Parathyroid adenoma (tissue), 2 donors: ENCODE measurements around the gene OLIG2.

Experiments used
- H2AFZ ChIP-seq: fragments of 300-600 bp; sonication (generic); one replicate; pipeline ENCODE4 v1.7.0; 2017; ENCODE audit warnings: antibody characterized with exemption, mild to moderate bottlenecking
- H3K27ac ChIP-seq: fragments of 300-600 bp; sonication (generic); one replicate; pipeline ENCODE4 v1.7.0; 2017
- H3K27me3 ChIP-seq: fragments of 300-600 bp; sonication (generic); one replicate; pipeline ENCODE4 v1.7.0; 2017; ENCODE audit warnings: low read length; ENCODE audit not compliant: control insufficient read depth, insufficient read depth
- H3K36me3 ChIP-seq: fragments of 300-600 bp; sonication (generic); one replicate; pipeline ENCODE4 v1.7.0; 2017; ENCODE audit warnings: low read length; ENCODE audit not compliant: control insufficient read depth, insufficient read depth
- H3K4me1 ChIP-seq: fragments of 300-600 bp; sonication (generic); one replicate; pipeline ENCODE4 v1.7.0; 2017; ENCODE audit warnings: control low read depth
- H3K4me2 ChIP-seq: fragments of 300-600 bp; sonication (generic); one replicate; pipeline ENCODE4 v1.7.0; 2017; ENCODE audit warnings: low read length
- H3K4me3 ChIP-seq: fragments of 300-600 bp; sonication (generic); one replicate; pipeline ENCODE4 v1.7.0; 2017; ENCODE audit warnings: low read depth, low read length
- H3K79me2 ChIP-seq: fragments of 300-600 bp; sonication (generic); one replicate; pipeline ENCODE4 v1.7.0; 2017; ENCODE audit warnings: control low read depth
- H3K9ac ChIP-seq: fragments of 300-600 bp; sonication (generic); one replicate; pipeline ENCODE4 v1.7.0; 2017; ENCODE audit warnings: mild to moderate bottlenecking
- H3K9me3 ChIP-seq: fragments of 300-600 bp; sonication (generic); one replicate; pipeline ENCODE4 v1.7.0; 2017; ENCODE audit warnings: low read length; ENCODE audit not compliant: control insufficient read depth
- TF ChIP-seq, protein P1 (sequence below): fragments of 300-600 bp; sonication (generic); IDR thresholded peaks from one replicate; pipeline ENCODE4 v1.7.0; 2017; ENCODE audit warnings: antibody characterized with exemption, mild to moderate bottlenecking
- donor health status: primary hyperparathyroidism.

Gene OLIG2

DNA sequence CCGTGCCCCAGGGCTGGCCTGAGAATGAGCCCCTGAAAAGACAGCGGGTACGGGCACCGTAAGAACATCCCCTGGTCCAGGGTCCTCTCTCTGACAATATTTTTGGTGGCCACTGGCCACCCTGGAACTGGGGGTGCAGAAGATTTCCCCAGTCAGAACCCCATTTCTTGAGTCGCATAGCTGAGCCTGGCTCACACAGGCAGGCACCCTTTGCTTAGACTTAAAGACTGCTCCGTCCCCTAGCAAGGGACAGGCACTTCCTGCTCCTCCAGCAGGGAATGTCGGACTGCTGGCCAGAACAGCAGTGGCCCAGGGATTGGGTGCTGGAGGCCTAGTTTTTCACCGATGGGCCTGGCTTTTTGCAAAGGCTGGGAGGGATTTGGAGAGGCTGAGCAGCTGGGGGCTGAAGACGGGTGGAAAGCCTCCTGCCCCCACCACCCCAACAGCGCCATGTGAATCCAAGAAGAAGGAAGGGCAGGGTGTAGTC, 4.3 kb downstream of the OLIG2 start:
- H3K36me3 ChIP-seq = no peaks in the 10 kb centered on the region
- H3K9ac ChIP-seq = no peak overlapping the region
- no peak overlapping the region for H3K4me2 ChIP-seq
- TF ChIP-seq, protein P1, sequence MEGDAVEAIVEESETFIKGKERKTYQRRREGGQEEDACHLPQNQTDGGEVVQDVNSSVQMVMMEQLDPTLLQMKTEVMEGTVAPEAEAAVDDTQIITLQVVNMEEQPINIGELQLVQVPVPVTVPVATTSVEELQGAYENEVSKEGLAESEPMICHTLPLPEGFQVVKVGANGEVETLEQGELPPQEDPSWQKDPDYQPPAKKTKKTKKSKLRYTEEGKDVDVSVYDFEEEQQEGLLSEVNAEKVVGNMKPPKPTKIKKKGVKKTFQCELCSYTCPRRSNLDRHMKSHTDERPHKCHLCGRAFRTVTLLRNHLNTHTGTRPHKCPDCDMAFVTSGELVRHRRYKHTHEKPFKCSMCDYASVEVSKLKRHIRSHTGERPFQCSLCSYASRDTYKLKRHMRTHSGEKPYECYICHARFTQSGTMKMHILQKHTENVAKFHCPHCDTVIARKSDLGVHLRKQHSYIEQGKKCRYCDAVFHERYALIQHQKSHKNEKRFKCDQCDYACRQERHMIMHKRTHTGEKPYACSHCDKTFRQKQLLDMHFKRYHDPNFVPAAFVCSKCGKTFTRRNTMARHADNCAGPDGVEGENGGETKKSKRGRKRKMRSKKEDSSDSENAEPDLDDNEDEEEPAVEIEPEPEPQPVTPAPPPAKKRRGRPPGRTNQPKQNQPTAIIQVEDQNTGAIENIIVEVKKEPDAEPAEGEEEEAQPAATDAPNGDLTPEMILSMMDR = no peak
- H3K4me1 ChIP-seq = no peaks in the 10 kb centered on the region
- H3K4me3 ChIP-seq = no peak overlapping the region
- H3K9me3 ChIP-seq = no peaks in the 10 kb centered on the region
- H2AFZ ChIP-seq = no peak overlapping the region
- no peak overlapping the region for H3K27ac ChIP-seq
- H3K27me3 ChIP-seq = peaks cover 7% of the 10 kb centered on the region
- H3K79me2 ChIP-seq = no peaks in the 10 kb centered on the region

DNA sequence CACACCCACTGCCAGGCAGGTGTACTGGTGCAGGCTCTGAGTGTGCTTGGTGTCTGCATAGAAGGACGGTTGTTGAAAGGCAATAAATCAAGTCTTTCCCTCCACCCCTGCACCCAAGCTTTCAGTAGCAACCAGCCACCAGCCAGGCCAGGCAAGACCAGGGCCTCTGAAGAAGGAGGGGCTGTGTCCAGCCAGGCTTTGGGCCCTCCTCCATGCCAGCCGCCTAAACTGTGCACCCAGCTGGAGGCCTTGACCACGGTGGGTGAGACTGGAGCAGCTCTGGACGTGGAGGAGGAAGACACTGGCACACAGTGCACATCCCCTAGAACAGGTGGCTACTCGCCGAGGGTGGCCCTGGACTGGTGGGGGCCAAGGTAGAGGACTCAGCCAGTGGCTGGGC, 4.9 kb downstream of the OLIG2 start:
- TF ChIP-seq, protein P1 = no peak
- Histone ChIP-seq H3K27me3 (peaks cover 7% of the 10 kb centered on the region), H3K4me1 (no peaks in the 10 kb centered on the region), H3K9ac (no peak overlapping the region), H3K36me3 (no peaks in the 10 kb centered on the region), H3K4me3 (no peak overlapping the region), H2AFZ (no peak overlapping the region), H3K27ac (no peak overlapping the region), H3K9me3 (no peaks in the 10 kb centered on the region), H3K4me2 (no peak overlapping the region), H3K79me2 (no peaks in the 10 kb centered on the region)

DNA sequence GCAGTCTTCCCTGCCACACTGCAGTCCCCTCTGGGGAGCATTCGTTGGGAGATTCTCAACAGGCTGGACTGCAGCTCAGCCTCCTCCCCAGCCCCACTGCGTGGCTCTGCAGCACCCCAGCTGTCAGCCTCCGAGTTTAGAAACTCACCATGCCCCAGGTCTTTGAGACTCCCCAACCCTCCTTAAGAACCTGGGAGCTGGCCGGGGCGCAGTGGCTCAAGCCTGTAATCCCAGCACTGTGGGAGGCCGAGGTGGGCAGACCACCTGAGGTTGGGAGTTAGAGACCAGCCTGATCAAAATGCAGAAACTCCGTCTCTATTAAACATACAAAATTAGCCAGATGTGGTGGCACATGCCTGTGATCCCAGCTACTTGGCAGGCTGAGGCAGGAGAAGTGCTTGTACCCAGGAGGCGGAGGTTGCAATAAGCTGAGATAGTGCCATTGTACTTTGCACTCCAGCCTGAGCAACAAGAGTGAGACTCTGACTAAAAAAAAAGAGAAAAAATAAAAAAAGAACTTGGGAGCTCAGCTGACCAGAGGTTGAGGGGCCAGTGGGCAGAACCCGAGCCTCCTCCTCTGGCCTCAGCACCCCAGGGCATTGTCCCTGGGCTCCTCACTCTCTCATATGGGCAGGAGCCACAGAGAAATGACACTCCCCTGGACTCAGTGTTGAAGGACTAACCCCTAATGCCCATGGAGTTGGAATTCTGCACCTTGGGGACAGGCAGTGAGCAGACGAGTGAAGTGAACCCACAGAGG, 5.6 kb downstream of the OLIG2 start:
- Histone ChIP-seq H3K4me2 (no peak overlapping the region), H3K27ac (no peak overlapping the region), H3K27me3 (peaks cover 7% of the 10 kb centered on the region), H3K4me3 (no peak overlapping the region), H3K9me3 (no peaks in the 10 kb centered on the region), H3K79me2 (no peaks in the 10 kb centered on the region), H3K9ac (no peak overlapping the region), H2AFZ (no peak overlapping the region), H3K4me1 (no peaks in the 10 kb centered on the region), H3K36me3 (no peaks in the 10 kb centered on the region)
- TF ChIP-seq, protein P1 = no peak

DNA sequence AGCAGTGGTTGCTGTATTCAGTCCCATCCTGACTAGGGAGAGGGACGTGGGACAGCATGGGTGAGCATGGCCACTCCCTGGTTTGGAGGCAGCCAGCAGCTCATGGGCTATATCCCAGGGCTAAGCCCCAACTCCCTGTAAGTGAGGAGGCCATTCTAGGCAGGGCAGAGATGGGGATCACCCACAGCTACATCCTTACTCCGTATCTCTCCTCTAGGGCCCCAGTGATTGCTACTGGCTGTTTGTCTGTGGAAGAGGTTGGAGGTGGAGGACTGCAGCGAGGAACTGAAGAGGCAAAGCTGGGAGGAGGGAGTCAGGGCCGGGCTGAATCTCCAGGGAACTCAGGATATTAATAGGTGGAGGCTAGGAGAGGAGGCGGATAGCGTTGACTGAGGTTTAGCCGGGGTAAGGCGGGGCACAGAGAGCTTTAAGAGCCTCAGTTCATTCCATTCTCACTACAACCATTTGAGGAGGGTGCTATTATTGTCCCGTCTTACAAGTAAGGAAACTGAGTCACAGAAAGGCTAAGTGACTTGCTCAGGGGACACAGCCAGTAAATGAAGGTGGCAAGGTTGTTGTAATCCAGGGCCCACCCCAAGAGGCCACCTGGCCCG, 6.8 kb downstream of the OLIG2 start:
- Histone ChIP-seq H3K36me3 (no peaks in the 10 kb centered on the region), H3K27me3 (peaks cover 7% of the 10 kb centered on the region), H3K79me2 (no peaks in the 10 kb centered on the region), H3K27ac (no peak overlapping the region), H3K4me3 (no peak overlapping the region), H3K4me2 (no peak overlapping the region), H3K9ac (no peak overlapping the region), H3K9me3 (no peaks in the 10 kb centered on the region), H3K4me1 (no peaks in the 10 kb centered on the region), H2AFZ (no peak overlapping the region)
- TF ChIP-seq, protein P1 = no peak
